ENCODE results near the gene CAPN3. TPM values are rescaled to one million over a fixed set of nuclear protein-coding genes. Genes with fewer than 3 reads are reported as not detected.

The CAPN3 gene
- total RNA-seq, 5 donors from 2014 or later (not counting 1 experiment from before 2014, with no cell fraction given): 13.4 to 19.8 (median 15.8) TPM

GRCh38 chr15:42360535-42361112 is 1.3 kb downstream of the CAPN3 start:
- no peak for ATAC-seq (replicated peaks in 1 of 4)
- no peak for DNase-seq
- no peak overlapping the region for H3K4me3 Mint-ChIP-seq
- CTCF ChIA-PET: no interaction called here
- peaks cover 34% of the 10 kb centered on the region for H3K36me3 Mint-ChIP-seq
- H3K4me1 ChIP-seq (ENCODE audit: control insufficient read depth in 1 of 2, extremely low read depth in 1 of 2, insufficient read depth in 2 of 2, low read length in 2 of 2): no peaks in the 10 kb centered on the region
- no peaks in the 10 kb centered on the region for H3K4me1 Mint-ChIP-seq
- no peaks in the 10 kb centered on the region for H3K27me3 ChIP-seq (replicated peaks in 1 of 2; ENCODE audit: control insufficient read depth in 2 of 2, extremely low read depth in 1 of 2, insufficient read depth in 2 of 2, low read length in 1 of 2)
- H3K9me3 Mint-ChIP-seq: no peaks in the 10 kb centered on the region
- no peaks in the 10 kb centered on the region for H3K27me3 Mint-ChIP-seq
- POLR2A ChIA-PET: no interaction called here
- H3K27ac ChIP-seq (ENCODE audit: low read length): no peak overlapping the region
- 93% methylated on average over 4 of the region's 5 CpGs for WGBS (ENCODE audit: insufficient coverage)
- no peaks in the 10 kb centered on the region for H3K9me3 ChIP-seq
- peaks cover 0 to 7% of the 10 kb centered on the region in 2 donors for H3K36me3 ChIP-seq (ENCODE audit: control insufficient read depth in 2 of 2, extremely low read depth in 1 of 2, insufficient read depth in 1 of 2, low read length in 1 of 2)
- H3K27ac Mint-ChIP-seq: no peak overlapping the region
- H3K4me3 ChIP-seq (ENCODE audit: control insufficient read depth in 1 of 2, extremely low read depth in 1 of 2, low read length in 1 of 2): no peak overlapping the region

DNA sequence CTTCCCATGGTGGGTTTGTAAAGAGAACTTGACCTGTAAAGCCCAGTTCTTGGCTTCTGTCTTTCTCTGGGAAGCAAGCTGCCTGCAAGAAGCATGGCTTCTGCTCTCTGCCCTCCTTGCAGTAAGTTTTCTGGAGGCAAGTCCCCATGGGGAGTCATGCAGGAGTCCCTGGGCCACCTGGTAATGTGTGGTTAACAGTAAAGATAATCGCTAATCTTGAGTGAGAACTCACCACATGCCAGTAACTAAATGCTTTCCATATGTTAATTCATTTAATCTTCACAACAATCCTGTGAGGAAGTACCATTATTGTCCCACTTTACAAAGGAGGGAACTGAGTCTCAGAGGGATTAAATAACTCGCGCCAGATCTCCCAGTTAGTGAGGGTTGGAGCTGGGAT is 4.2 kb downstream of the CAPN3 start:
- ChIA-PET CTCF (no interaction called here), POLR2A (no interaction called here)
- Mint-ChIP-seq H3K9me3 (no peaks in the 10 kb centered on the region), H3K36me3 (peaks cover 36% of the 10 kb centered on the region), H3K27ac (no peak overlapping the region), H3K4me3 (no peak overlapping the region), H3K4me1 (no peaks in the 10 kb centered on the region), H3K27me3 (no peaks in the 10 kb centered on the region)
- Histone ChIP-seq H3K27me3 (replicated peaks in 1 of 2; ENCODE audit: control insufficient read depth in 2 of 2, extremely low read depth in 1 of 2, insufficient read depth in 2 of 2, low read length in 1 of 2) (no peaks in the 10 kb centered on the region), H3K9me3 (no peaks in the 10 kb centered on the region), H3K27ac (ENCODE audit: low read length) (no peak overlapping the region), H3K4me3 (ENCODE audit: control insufficient read depth in 1 of 2, extremely low read depth in 1 of 2, low read length in 1 of 2) (no peak overlapping the region), H3K4me1 (ENCODE audit: control insufficient read depth in 1 of 2, extremely low read depth in 1 of 2, insufficient read depth in 2 of 2, low read length in 2 of 2) (no peaks in the 10 kb centered on the region), H3K36me3 (ENCODE audit: control insufficient read depth in 2 of 2, extremely low read depth in 1 of 2, insufficient read depth in 1 of 2, low read length in 1 of 2) (no peaks in the 10 kb centered on the region)
- DNase-seq (no peak), ATAC-seq (replicated peaks in 1 of 4) (no peak)
- WGBS (ENCODE audit: insufficient coverage): no CpG with 5 or more reads among the region's 3 CpGs

GRCh38 chr15:42363942-42364341 is 4.6 kb downstream of the CAPN3 start:
- ChIA-PET POLR2A (no interaction called here), CTCF (no interaction called here)
- Histone ChIP-seq H3K27me3 (replicated peaks in 1 of 2; ENCODE audit: control insufficient read depth in 2 of 2, extremely low read depth in 1 of 2, insufficient read depth in 2 of 2, low read length in 1 of 2) (no peaks in the 10 kb centered on the region), H3K4me3 (ENCODE audit: control insufficient read depth in 1 of 2, extremely low read depth in 1 of 2, low read length in 1 of 2) (no peak overlapping the region), H3K9me3 (no peaks in the 10 kb centered on the region), H3K27ac (ENCODE audit: low read length) (no peak overlapping the region), H3K4me1 (ENCODE audit: control insufficient read depth in 1 of 2, extremely low read depth in 1 of 2, insufficient read depth in 2 of 2, low read length in 2 of 2) (no peaks in the 10 kb centered on the region), H3K36me3 (ENCODE audit: control insufficient read depth in 2 of 2, extremely low read depth in 1 of 2, insufficient read depth in 1 of 2, low read length in 1 of 2) (no peaks in the 10 kb centered on the region)
- no peak overlapping the region for H3K4me3 Mint-ChIP-seq
- DNase-seq: no peak
- no peaks in the 10 kb centered on the region for H3K4me1 Mint-ChIP-seq
- H3K27me3 Mint-ChIP-seq: no peaks in the 10 kb centered on the region
- no peak overlapping the region for H3K27ac Mint-ChIP-seq
- no peak for ATAC-seq (replicated peaks in 1 of 4)
- H3K9me3 Mint-ChIP-seq: no peaks in the 10 kb centered on the region
- H3K36me3 Mint-ChIP-seq: peaks cover 36% of the 10 kb centered on the region

- Histone ChIP-seq H3K27me3 (replicated peaks in 1 of 2; ENCODE audit: control insufficient read depth in 2 of 2, extremely low read depth in 1 of 2, insufficient read depth in 2 of 2, low read length in 1 of 2) (no peaks in the 10 kb centered on the region), H3K4me1 (ENCODE audit: control insufficient read depth in 1 of 2, extremely low read depth in 1 of 2, insufficient read depth in 2 of 2, low read length in 2 of 2) (no peaks in the 10 kb centered on the region), H3K4me3 (ENCODE audit: control insufficient read depth in 1 of 2, extremely low read depth in 1 of 2, low read length in 1 of 2) (no peak overlapping the region), H3K36me3 (ENCODE audit: control insufficient read depth in 2 of 2, extremely low read depth in 1 of 2, insufficient read depth in 1 of 2, low read length in 1 of 2) (no peaks in the 10 kb centered on the region), H3K9me3 (no peaks in the 10 kb centered on the region), H3K27ac (ENCODE audit: low read length) (no peak overlapping the region)
- DNase-seq: no peak
- no peaks in the 10 kb centered on the region for H3K27me3 Mint-ChIP-seq
- H3K4me3 Mint-ChIP-seq: no peak overlapping the region
- WGBS (ENCODE audit: insufficient coverage): no CpG with 5 or more reads among the region's 1 CpG
- no peak for ATAC-seq (replicated peaks in 1 of 4)
- ChIA-PET CTCF (no interaction called here), POLR2A (no interaction called here)
- no peaks in the 10 kb centered on the region for H3K9me3 Mint-ChIP-seq
- H3K27ac Mint-ChIP-seq: no peak overlapping the region
- H3K4me1 Mint-ChIP-seq: no peaks in the 10 kb centered on the region
- peaks cover 30% of the 10 kb centered on the region for H3K36me3 Mint-ChIP-seq
Observed at GRCh38 chr15:42364529-42364928, 5.2 kb downstream of the CAPN3 start.

GRCh38 chr15:42365921-42366550 is 6.7 kb downstream of the CAPN3 start:
- no peak overlapping the region for H3K4me3 ChIP-seq (ENCODE audit: control insufficient read depth in 1 of 2, extremely low read depth in 1 of 2, low read length in 1 of 2)
- no peaks in the 10 kb centered on the region for H3K9me3 ChIP-seq
- no peaks in the 10 kb centered on the region for H3K9me3 Mint-ChIP-seq
- H3K36me3 Mint-ChIP-seq: peaks cover 23% of the 10 kb centered on the region
- H3K4me1 Mint-ChIP-seq: no peaks in the 10 kb centered on the region
- no peaks in the 10 kb centered on the region for H3K4me1 ChIP-seq (ENCODE audit: control insufficient read depth in 1 of 2, extremely low read depth in 1 of 2, insufficient read depth in 2 of 2, low read length in 2 of 2)
- ChIA-PET POLR2A (no interaction called here), CTCF (no interaction called here)
- no peaks in the 10 kb centered on the region for H3K36me3 ChIP-seq (ENCODE audit: control insufficient read depth in 2 of 2, extremely low read depth in 1 of 2, insufficient read depth in 1 of 2, low read length in 1 of 2)
- H3K4me3 Mint-ChIP-seq: no peak overlapping the region
- H3K27me3 Mint-ChIP-seq: no peaks in the 10 kb centered on the region
- no peak overlapping the region for H3K27ac Mint-ChIP-seq
- H3K27ac ChIP-seq (ENCODE audit: low read length): no peak overlapping the region
- no peaks in the 10 kb centered on the region for H3K27me3 ChIP-seq (replicated peaks in 1 of 2; ENCODE audit: control insufficient read depth in 2 of 2, extremely low read depth in 1 of 2, insufficient read depth in 2 of 2, low read length in 1 of 2)
- WGBS (ENCODE audit: insufficient coverage): 94% methylated on average over 3 of the region's 5 CpGs
- DNase-seq (no peak), ATAC-seq (replicated peaks in 1 of 4) (no peak)

DNA sequence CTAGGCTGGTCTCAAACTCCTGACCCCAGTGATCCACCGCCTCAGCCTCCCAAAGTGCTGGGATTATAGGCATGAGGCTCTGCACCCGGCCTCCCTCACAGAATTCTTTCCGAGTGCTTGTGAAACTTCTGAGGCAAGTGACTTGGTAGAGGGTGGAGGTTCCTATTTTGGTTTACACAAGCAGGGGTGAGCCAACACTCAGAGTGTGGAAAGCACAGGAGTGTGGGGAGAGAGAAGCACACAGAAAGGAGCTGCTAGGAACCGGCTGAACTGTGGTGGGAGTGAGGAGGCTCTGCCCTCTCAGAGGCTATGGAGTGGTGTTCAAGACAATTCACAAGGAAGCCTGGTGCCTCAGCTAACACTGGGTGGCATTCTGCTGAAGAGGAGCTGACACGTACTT is 7.7 kb downstream of the CAPN3 start:
- Mint-ChIP-seq H3K9me3 (no peaks in the 10 kb centered on the region), H3K4me1 (no peaks in the 10 kb centered on the region), H3K4me3 (no peak overlapping the region), H3K27ac (no peak overlapping the region), H3K36me3 (peaks cover 15% of the 10 kb centered on the region), H3K27me3 (no peaks in the 10 kb centered on the region)
- Histone ChIP-seq H3K27ac (ENCODE audit: low read length) (no peak overlapping the region), H3K4me1 (ENCODE audit: control insufficient read depth in 1 of 2, extremely low read depth in 1 of 2, insufficient read depth in 2 of 2, low read length in 2 of 2) (no peaks in the 10 kb centered on the region), H3K27me3 (replicated peaks in 1 of 2; ENCODE audit: control insufficient read depth in 2 of 2, extremely low read depth in 1 of 2, insufficient read depth in 2 of 2, low read length in 1 of 2) (no peaks in the 10 kb centered on the region), H3K36me3 (ENCODE audit: control insufficient read depth in 2 of 2, extremely low read depth in 1 of 2, insufficient read depth in 1 of 2, low read length in 1 of 2) (no peaks in the 10 kb centered on the region), H3K9me3 (no peaks in the 10 kb centered on the region), H3K4me3 (ENCODE audit: control insufficient read depth in 1 of 2, extremely low read depth in 1 of 2, low read length in 1 of 2) (no peak overlapping the region)
- POLR2A ChIA-PET: no interaction called here
- CTCF ChIA-PET: interaction anchor here in 1 of 2 donors (0.6 kb wide), 1 partner anchor 177 kb away, joined by 4 read pairs; no protein-coding TSS in a partner anchor
- ATAC-seq (replicated peaks in 1 of 4): no peak
- WGBS (ENCODE audit: insufficient coverage): no CpG with 5 or more reads among the region's 5 CpGs
- no peak for DNase-seq

DNA sequence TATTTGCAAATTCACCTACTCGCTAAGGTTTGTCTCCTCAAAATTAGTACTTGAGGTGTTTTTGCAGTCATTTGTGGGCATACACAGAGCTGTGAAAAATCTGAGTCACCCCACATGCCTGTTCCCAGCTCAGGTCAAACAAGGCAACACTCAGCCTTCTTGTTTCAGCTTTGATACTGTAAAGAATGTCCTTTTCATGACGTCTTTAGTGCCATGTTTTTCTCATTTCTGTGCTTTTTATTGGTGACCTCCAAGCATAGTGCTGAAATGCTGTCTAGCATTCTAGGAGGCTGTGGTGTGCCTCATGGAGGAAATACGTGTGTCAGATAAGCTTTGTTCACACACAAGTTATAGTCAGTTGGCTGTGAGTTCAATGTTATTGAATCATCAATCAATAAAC is 8.8 kb downstream of the CAPN3 start:
- no peaks in the 10 kb centered on the region for H3K9me3 ChIP-seq
- POLR2A ChIA-PET: no interaction called here
- H3K27ac ChIP-seq (ENCODE audit: low read length): no peak overlapping the region
- H3K4me3 Mint-ChIP-seq: no peak overlapping the region
- H3K36me3 ChIP-seq (ENCODE audit: control insufficient read depth in 2 of 2, extremely low read depth in 1 of 2, insufficient read depth in 1 of 2, low read length in 1 of 2): no peaks in the 10 kb centered on the region
- H3K27ac Mint-ChIP-seq: no peak overlapping the region
- H3K27me3 Mint-ChIP-seq: no peaks in the 10 kb centered on the region
- 75% methylated on average over 1 of the region's 3 CpGs for WGBS (ENCODE audit: insufficient coverage)
- no peaks in the 10 kb centered on the region for H3K4me1 Mint-ChIP-seq
- no peaks in the 10 kb centered on the region for H3K9me3 Mint-ChIP-seq
- H3K27me3 ChIP-seq (replicated peaks in 1 of 2; ENCODE audit: control insufficient read depth in 2 of 2, extremely low read depth in 1 of 2, insufficient read depth in 2 of 2, low read length in 1 of 2): no peaks in the 10 kb centered on the region
- no peak overlapping the region for H3K4me3 ChIP-seq (ENCODE audit: control insufficient read depth in 1 of 2, extremely low read depth in 1 of 2, low read length in 1 of 2)
- no peaks in the 10 kb centered on the region for H3K4me1 ChIP-seq (ENCODE audit: control insufficient read depth in 1 of 2, extremely low read depth in 1 of 2, insufficient read depth in 2 of 2, low read length in 2 of 2)
- CTCF ChIA-PET: no interaction called here
- DNase-seq (no peak), ATAC-seq (replicated peaks in 1 of 4) (no peak)
- H3K36me3 Mint-ChIP-seq: peaks cover 12% of the 10 kb centered on the region

Measured in T-cell (primary cell).